OCI-LY7 (cell line): ENCODE results near the gene CYP24A1. TPM values are rescaled to one million over a fixed set of nuclear protein-coding genes. Genes with fewer than 3 reads are reported as not detected.

Experiments
- BruUV-seq: library from RNA; stranded (reverse); fragments of 400-500 nt; replicated peaks from 2 replicates; lab custom pipeline; 2021; lab: Mats Ljungman, UMichigan
- CTCF ChIA-PET: fragments of 300-600 bp; sonication (Branson Sonifier 250); formaldehyde crosslinking; loops from one replicate; lab custom pipeline; 2022; ENCODE audit warnings: antibody characterized with exemption; ENCODE audit not compliant: unreplicated experiment; lab: Charles Lee
- POLR2A ChIA-PET: fragments of 300-600 bp; sonication (Branson Sonifier 250); formaldehyde crosslinking; loops from one replicate; lab custom pipeline; 2022; ENCODE audit warnings: antibody characterized with exemption; lab: Charles Lee
- DNase-seq: peaks from one replicate; pipeline ENCODE4 v3.0.0-alpha.2; 2015; ENCODE audit warnings: low spot score
- H2AFZ ChIP-seq: fragments of 200-600 bp; sonication (generic), shearing (Covaris generic); 2 replicates; pipeline ENCODE4 v1.6.1; 2014; ENCODE audit warnings: mild to moderate bottlenecking, antibody characterized with exemption, low read length, moderate library complexity
- H3K27ac ChIP-seq: fragments of 200-600 bp; sonication (generic); 2 replicates; pipeline ENCODE4 v1.5.1; 2014; ENCODE audit warnings: mixed run types, low read depth, mild to moderate bottlenecking, moderate library complexity, low read length, inconsistent platforms; ENCODE audit not compliant: poor library complexity, severe bottlenecking
- H3K36me3 ChIP-seq: fragments of 200-600 bp; sonication (generic); 2 replicates; pipeline ENCODE4 v1.6.1; 2014; ENCODE audit warnings: mild to moderate bottlenecking, antibody characterized with exemption, low read length, moderate library complexity, mixed read lengths; ENCODE audit not compliant: insufficient read depth
- H3K4me1 ChIP-seq: fragments of 200-600 bp; sonication (generic); 2 replicates; pipeline ENCODE4 v1.5.1; 2014; ENCODE audit warnings: mild to moderate bottlenecking, low read length; ENCODE audit not compliant: insufficient read depth, poor library complexity, severe bottlenecking
- H3K4me2 ChIP-seq: fragments of 200-600 bp; sonication (generic); 2 replicates; pipeline ENCODE4 v1.6.1; 2014; ENCODE audit warnings: mild to moderate bottlenecking, low read length
- H3K4me3 ChIP-seq: fragments of 200-600 bp; sonication (generic); 2 replicates; pipeline ENCODE4 v1.5.1; 2014; ENCODE audit warnings: mild to moderate bottlenecking, low read depth, low read length; ENCODE audit not compliant: poor library complexity, severe bottlenecking
- H3K79me2 ChIP-seq: fragments of 200-600 bp; sonication (generic); 2 replicates; pipeline ENCODE4 v1.6.1; 2016; ENCODE audit warnings: low read depth, mild to moderate bottlenecking, low read length, moderate library complexity, mixed read lengths; ENCODE audit not compliant: insufficient read depth
- H3K9me2 ChIP-seq: fragments of 200-600 bp; sonication (generic); 2 replicates; pipeline ENCODE4 v1.6.1; 2016; ENCODE audit warnings: mild to moderate bottlenecking, low read length, mixed read lengths; ENCODE audit not compliant: insufficient read depth
- H3K9me3 ChIP-seq: fragments of 200-600 bp; sonication (generic); 2 replicates; pipeline ENCODE4 v1.6.1; 2014; ENCODE audit warnings: mild to moderate bottlenecking, mixed run types, low read length, mixed read lengths
- H4K20me1 ChIP-seq: fragments of 200-600 bp; sonication (generic); 2 replicates; pipeline ENCODE4 v1.6.1; 2014; ENCODE audit warnings: mild to moderate bottlenecking, antibody characterized with exemption, low read length, moderate library complexity, mixed read lengths; ENCODE audit not compliant: insufficient read depth
- EZH2phosphoT487 ChIP-seq: fragments of 200-600 bp; sonication (generic); IDR thresholded peaks from 2 replicates; pipeline ENCODE4 v1.6.1; 2018; ENCODE audit warnings: low read depth, borderline replicate concordance, mild to moderate bottlenecking, mixed run types, antibody characterized with exemption, low read length, moderate library complexity, mixed read lengths
- intact Hi-C: fragments of 100-400 bp; cut with micrococcal nuclease; formaldehyde crosslinking; loops from one replicate; pipeline ENCODE4 v1.10.0; 2022; ENCODE audit not compliant: unreplicated experiment
- total RNA-seq, 2 experiments: library from RNA; depleted of rRNA in 1 of 2; stranded (reverse); fragments of >200 nt in 1 of 2; shearing (Covaris generic) in 1 of 2; gene quantifications; 2 replicates each; pipeline ENCODE4 v1.2.3, GENCODE V29; 2014 to 2022
- TF ChIP-seq, protein P1 (sequence below): fragments of 200-600 bp; sonication (generic); conservative IDR thresholded peaks from 2 replicates; pipeline ENCODE4 v1.5.1; 2014; ENCODE audit warnings: mild to moderate bottlenecking, antibody characterized with exemption, low read length, moderate library complexity, mixed read lengths

The CYP24A1 gene
- total RNA-seq, 2 experiments from 2014 or later: not detected

DNA sequence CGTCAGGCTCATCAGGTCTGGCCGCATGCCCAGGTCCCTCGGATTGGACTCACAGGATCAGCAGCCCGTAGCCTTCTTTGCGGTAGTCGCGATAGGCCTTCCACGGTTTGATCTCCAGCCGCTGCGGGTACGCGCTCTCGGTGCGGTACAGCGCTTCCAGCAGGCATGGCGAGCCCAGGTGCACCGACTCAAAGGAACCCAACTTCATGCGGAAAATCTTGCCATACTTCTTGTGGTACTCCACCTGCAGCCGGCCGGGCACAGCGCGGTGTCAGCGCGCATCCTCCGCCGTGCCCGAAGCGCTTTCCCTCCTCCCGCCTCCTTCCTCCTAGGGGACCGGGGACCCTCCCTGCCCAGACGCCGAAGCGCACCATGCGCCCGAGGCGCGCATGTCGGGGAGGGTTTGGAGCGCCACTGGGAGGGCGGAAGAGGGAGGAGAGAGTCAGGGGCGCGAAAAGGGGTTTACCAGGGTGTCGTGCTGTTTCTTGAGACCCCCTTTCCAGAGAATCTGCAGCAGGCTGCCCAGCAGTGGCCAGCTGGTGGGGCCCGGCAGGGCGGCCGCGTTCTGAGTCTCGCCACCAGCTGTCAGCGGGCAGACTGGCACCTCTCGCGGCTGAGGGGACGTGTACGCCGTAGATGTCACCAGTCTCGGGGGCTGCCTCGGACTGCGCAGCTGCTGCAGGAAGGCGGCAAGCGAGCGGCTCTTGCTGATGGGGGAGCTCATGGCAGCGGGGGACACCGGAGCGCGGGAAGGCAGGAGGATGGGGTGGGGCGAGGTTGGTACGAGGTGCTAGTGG lies 732 bp downstream of the CYP24A1 start:
- ChIA-PET CTCF (no interaction called here), POLR2A (interaction anchor here (0.6 kb wide), 1 partner anchor 63 kb away, joined by 3 read pairs; no protein-coding TSS in a partner anchor)
- DNase-seq: no peak
- Histone ChIP-seq H3K9me3 (no peaks in the 10 kb centered on the region), H3K4me2 (no peak overlapping the region), H3K79me2 (no peaks in the 10 kb centered on the region), H2AFZ (no peak overlapping the region), H3K4me1 (no peaks in the 10 kb centered on the region), H3K4me3 (no peak overlapping the region), H3K27ac (no peak overlapping the region), H3K36me3 (no peaks in the 10 kb centered on the region), H4K20me1 (no peaks in the 10 kb centered on the region), H3K9me2 (no peaks in the 10 kb centered on the region)
- no TSS peak for BruUV-seq
- TF ChIP-seq, protein P1, sequence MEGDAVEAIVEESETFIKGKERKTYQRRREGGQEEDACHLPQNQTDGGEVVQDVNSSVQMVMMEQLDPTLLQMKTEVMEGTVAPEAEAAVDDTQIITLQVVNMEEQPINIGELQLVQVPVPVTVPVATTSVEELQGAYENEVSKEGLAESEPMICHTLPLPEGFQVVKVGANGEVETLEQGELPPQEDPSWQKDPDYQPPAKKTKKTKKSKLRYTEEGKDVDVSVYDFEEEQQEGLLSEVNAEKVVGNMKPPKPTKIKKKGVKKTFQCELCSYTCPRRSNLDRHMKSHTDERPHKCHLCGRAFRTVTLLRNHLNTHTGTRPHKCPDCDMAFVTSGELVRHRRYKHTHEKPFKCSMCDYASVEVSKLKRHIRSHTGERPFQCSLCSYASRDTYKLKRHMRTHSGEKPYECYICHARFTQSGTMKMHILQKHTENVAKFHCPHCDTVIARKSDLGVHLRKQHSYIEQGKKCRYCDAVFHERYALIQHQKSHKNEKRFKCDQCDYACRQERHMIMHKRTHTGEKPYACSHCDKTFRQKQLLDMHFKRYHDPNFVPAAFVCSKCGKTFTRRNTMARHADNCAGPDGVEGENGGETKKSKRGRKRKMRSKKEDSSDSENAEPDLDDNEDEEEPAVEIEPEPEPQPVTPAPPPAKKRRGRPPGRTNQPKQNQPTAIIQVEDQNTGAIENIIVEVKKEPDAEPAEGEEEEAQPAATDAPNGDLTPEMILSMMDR: no peak
- intact Hi-C loops: no loop called here

DNA sequence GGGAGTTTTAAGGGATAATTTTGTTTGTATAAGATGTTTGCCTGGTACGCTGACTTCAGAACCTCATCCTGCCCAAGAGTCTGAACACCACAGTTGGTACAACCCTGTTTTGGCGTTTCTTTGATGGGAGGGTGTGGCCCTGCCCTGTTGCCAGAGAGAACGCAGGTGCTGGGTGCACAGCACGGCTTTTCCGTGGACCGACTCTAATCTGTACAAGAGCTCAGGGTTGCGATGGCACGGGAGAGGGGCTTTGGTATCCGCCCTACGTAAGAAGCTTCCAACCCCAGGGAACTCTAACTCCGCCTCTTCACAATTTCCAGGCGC lies 1.3 kb downstream of the CYP24A1 start:
- Histone ChIP-seq H3K4me1 (no peaks in the 10 kb centered on the region), H3K9me3 (no peaks in the 10 kb centered on the region), H3K4me3 (no peak overlapping the region), H3K4me2 (no peak overlapping the region), H3K9me2 (no peaks in the 10 kb centered on the region), H2AFZ (no peak overlapping the region), H3K27ac (no peak overlapping the region), H3K36me3 (no peaks in the 10 kb centered on the region), H3K79me2 (no peaks in the 10 kb centered on the region), H4K20me1 (no peaks in the 10 kb centered on the region)
- ChIA-PET CTCF (no interaction called here), POLR2A (interaction anchor here (0.6 kb wide), 1 partner anchor 63 kb away, joined by 3 read pairs; no protein-coding TSS in a partner anchor)
- DNase-seq: no peak
- BruUV-seq: no TSS peak
- no peak for TF ChIP-seq EZH2phosphoT487
- TF ChIP-seq, protein P1: no peak
- intact Hi-C loops: no loop called here

DNA sequence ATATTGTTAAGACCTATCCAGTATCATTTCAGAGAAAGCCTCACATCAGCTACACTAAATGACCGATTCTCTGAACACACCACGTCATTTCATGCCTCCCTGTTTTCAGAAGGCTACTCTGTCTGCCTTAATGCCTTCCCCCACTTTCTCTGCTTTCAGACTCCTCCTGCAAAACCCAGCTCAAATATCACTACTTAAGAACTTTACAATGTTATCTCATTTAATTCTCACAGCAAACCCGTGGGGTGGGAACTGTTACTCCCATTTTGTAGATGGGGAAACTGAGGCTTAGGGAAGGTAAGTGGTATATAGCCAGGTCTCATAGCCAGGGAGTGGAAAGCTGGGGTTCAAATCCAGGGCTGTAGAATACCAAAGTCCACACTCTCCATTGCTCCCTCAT lies 2.8 kb downstream of the CYP24A1 start:
- no TSS peak for BruUV-seq
- Histone ChIP-seq H3K36me3 (no peaks in the 10 kb centered on the region), H3K4me2 (no peak overlapping the region), H3K4me1 (no peaks in the 10 kb centered on the region), H3K4me3 (no peak overlapping the region), H4K20me1 (no peaks in the 10 kb centered on the region), H2AFZ (no peak overlapping the region), H3K9me3 (no peaks in the 10 kb centered on the region), H3K9me2 (no peaks in the 10 kb centered on the region), H3K27ac (no peak overlapping the region), H3K79me2 (no peaks in the 10 kb centered on the region)
- no peak for DNase-seq
- intact Hi-C loops: no loop called here
- no peak for TF ChIP-seq EZH2phosphoT487
- TF ChIP-seq, protein P1: no peak
- ChIA-PET POLR2A (interaction anchor here (1.1 kb wide), 1 partner anchor 43 kb away, joined by 3 read pairs; no protein-coding TSS in a partner anchor), CTCF (interaction anchor here (0.6 kb wide), 1 partner anchor 1509 kb away, joined by 3 read pairs; no protein-coding TSS in a partner anchor)
